ENCODE data around the gene HAAO. TPM values are rescaled to one million over a fixed set of nuclear protein-coding genes. Genes with fewer than 3 reads are reported as not detected.

The HAAO gene
- total RNA-seq, 1 donor from 2014 or later: 4.9 TPM

DNA sequence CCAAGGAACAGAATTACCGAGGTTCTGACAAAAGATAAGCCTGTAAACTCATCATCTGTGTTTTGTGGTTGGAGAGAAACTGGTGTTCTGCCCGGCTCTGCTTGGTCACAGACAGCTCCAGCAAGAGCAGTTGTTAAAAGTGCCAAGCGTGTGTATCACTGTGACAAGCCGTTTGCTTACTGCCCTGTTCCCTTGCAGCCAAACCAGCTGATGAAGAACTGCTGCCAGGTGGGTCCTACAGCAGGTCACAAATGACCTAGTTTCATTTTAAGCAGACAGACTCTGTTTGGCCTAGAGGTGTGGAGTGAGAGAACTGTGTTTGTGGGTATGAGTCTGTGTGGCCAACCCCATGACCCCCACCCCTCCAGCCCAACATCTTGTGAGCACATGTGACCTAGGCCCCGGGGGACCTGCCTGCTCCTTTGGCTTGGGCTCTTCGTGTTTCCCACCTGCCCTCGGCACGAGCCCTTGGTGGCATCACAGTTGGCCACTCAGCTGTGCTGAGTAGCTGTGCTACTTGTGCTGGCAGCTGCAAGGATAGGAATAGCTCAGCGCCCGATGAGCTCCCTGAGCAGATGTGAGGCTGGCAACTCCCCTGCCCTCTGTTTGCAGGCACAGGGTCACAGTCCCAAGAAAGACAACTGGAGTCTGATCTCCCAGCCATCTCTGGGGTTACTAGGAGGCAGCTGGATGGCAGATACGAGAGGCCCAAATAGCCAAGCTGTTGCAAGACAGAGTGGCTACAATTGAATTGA lies 38.2 kb downstream of the HAAO start:
- Mint-ChIP-seq H3K27ac (ENCODE audit: unreplicated experiment) (no peak overlapping the region), H3K4me3 (no peak overlapping the region), H3K9me3 (no peaks in the 10 kb centered on the region), H3K36me3 (ENCODE audit: low read depth) (peaks cover 3% of the 10 kb centered on the region), H3K4me1 (peaks cover 4% of the 10 kb centered on the region), H3K27me3 (ENCODE audit: low read depth) (no peaks in the 10 kb centered on the region)
- DNase-seq (ENCODE audit: low read depth, low spot score): no peak
- no peak for TF ChIP-seq CTCF (conservative IDR thresholded peaks at IDR 0.05)

GRCh38 chr2:42752816-42753813 lies 39.3 kb downstream of the HAAO start:
- no peak for DNase-seq (ENCODE audit: low read depth, low spot score)
- no peak overlapping the region for H3K27ac Mint-ChIP-seq (ENCODE audit: unreplicated experiment)
- H3K27me3 Mint-ChIP-seq (ENCODE audit: low read depth): no peaks in the 10 kb centered on the region
- no peaks in the 10 kb centered on the region for H3K9me3 Mint-ChIP-seq
- no peak overlapping the region for H3K4me3 Mint-ChIP-seq
- H3K4me1 Mint-ChIP-seq: peaks cover 4% of the 10 kb centered on the region
- no peak for TF ChIP-seq CTCF (conservative IDR thresholded peaks at IDR 0.05)
- H3K36me3 Mint-ChIP-seq (ENCODE audit: low read depth): peaks cover 3% of the 10 kb centered on the region

DNA sequence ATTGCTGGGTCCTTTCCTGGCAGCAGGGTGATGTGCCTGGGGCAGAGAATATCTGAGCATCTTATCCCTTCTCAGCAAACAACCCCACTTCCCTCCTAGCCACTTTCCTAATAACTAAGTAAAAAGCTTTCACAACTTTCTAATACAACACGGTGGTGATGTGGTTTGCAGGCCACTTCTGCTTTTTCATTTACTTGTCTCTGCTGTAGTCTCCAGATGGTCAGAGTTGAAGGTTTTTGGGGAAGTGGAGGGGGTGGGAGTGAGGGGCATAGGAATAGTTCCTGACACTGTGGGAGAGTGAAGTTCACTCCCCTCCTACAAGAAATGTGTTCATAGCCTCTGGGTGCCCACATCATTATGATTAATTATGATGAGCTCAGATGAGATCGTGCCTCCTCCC lies 40.1 kb downstream of the HAAO start:
- Mint-ChIP-seq H3K27me3 (ENCODE audit: low read depth) (no peaks in the 10 kb centered on the region), H3K4me3 (no peak overlapping the region), H3K27ac (ENCODE audit: unreplicated experiment) (no peak overlapping the region), H3K9me3 (no peaks in the 10 kb centered on the region), H3K36me3 (ENCODE audit: low read depth) (peaks cover 3% of the 10 kb centered on the region), H3K4me1 (peaks cover 4% of the 10 kb centered on the region)
- no peak for DNase-seq (ENCODE audit: low read depth, low spot score)
- no peak for TF ChIP-seq CTCF (conservative IDR thresholded peaks at IDR 0.05)

DNA sequence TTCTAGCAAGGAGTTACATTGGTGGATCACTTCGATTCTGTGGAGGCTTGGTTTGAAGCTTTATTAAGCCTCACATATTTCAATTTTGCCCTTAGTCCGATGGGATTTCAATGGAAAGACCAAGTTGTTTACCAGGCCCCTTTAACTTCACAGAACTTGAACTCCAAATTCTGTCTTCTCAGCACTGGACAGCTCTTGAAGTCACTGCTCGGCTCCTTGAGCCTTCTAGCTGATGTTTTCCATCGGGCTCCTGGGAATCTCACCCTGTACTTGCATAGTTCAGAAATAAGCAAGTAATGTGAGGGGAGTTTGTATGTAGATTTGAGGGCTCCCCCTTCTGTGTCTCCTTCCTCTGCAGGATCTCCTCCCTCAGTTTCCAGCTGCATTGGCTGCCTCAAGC lies 43.5 kb downstream of the HAAO start:
- no peaks in the 10 kb centered on the region for H3K9me3 Mint-ChIP-seq
- no peaks in the 10 kb centered on the region for H3K4me1 Mint-ChIP-seq
- H3K36me3 Mint-ChIP-seq (ENCODE audit: low read depth): peaks cover 3% of the 10 kb centered on the region
- H3K27ac Mint-ChIP-seq (ENCODE audit: unreplicated experiment): no peak overlapping the region
- DNase-seq (ENCODE audit: low read depth, low spot score): no peak
- no peaks in the 10 kb centered on the region for H3K27me3 Mint-ChIP-seq (ENCODE audit: low read depth)
- no peak overlapping the region for H3K4me3 Mint-ChIP-seq
- TF ChIP-seq CTCF (conservative IDR thresholded peaks at IDR 0.05): no peak

GRCh38 chr2:42747422-42747821 lies 45.0 kb downstream of the HAAO start:
- no peak overlapping the region for H3K27ac Mint-ChIP-seq (ENCODE audit: unreplicated experiment)
- no peak for DNase-seq (ENCODE audit: low read depth, low spot score)
- no peak for TF ChIP-seq CTCF (conservative IDR thresholded peaks at IDR 0.05)
- H3K4me1 Mint-ChIP-seq: peaks cover 9% of the 10 kb centered on the region
- no peaks in the 10 kb centered on the region for H3K9me3 Mint-ChIP-seq
- H3K36me3 Mint-ChIP-seq (ENCODE audit: low read depth): peaks cover 3% of the 10 kb centered on the region
- H3K27me3 Mint-ChIP-seq (ENCODE audit: low read depth): no peaks in the 10 kb centered on the region
- no peak overlapping the region for H3K4me3 Mint-ChIP-seq

Data from neural crest cell (in vitro differentiated cells).